ENCODE measurements around the gene KBTBD6. TPM values are rescaled to one million over a fixed set of nuclear protein-coding genes. Genes with fewer than 3 reads are reported as not detected.

The KBTBD6 gene
- total RNA-seq, 6 donors from 2014 or later, result 0.44 to 7.4 (median 4.8) TPM

- Histone ChIP-seq H3K9me3 (no peaks in the 10 kb centered on the region), H3K4me1 (no peaks in the 10 kb centered on the region), H3K27ac (no peak overlapping the region), H3K27me3 (no peaks in the 10 kb centered on the region), H3K36me3 (no peaks in the 10 kb centered on the region), H3K4me3 (no peak overlapping the region)
- 93 to 96% methylated on average over 4 of the region's 4 CpGs for WGBS, 2 donors
- DNase-seq, result no peak
- no peak for ATAC-seq (ENCODE audit: low FRiP score in 2 of 2)
- TF ChIP-seq POLR2AphosphoS5 (IDR thresholded peaks at IDR 0.05) (no peak), EP300 (IDR thresholded peaks at IDR 0.05) (no peak), CTCF (IDR thresholded peaks at IDR 0.05) (no peak), POLR2A (IDR thresholded peaks at IDR 0.05) (no peak)
These were observed 14.7 kb downstream of the KBTBD6 start for GRCh38 chr13:41117869-41118268.

- Histone ChIP-seq H3K9me3 (no peaks in the 10 kb centered on the region), H3K36me3 (no peaks in the 10 kb centered on the region), H3K4me3 (no peak overlapping the region), H3K27ac (no peak overlapping the region), H3K4me1 (no peaks in the 10 kb centered on the region), H3K27me3 (no peaks in the 10 kb centered on the region)
- TF ChIP-seq POLR2A (IDR thresholded peaks at IDR 0.05), result no peak
- no peak for TF ChIP-seq CTCF (IDR thresholded peaks at IDR 0.05)
- TF ChIP-seq POLR2AphosphoS5 (IDR thresholded peaks at IDR 0.05), result no peak
- TF ChIP-seq EP300 (IDR thresholded peaks at IDR 0.05), result no peak
- DNase-seq (no peak), ATAC-seq (ENCODE audit: low FRiP score in 2 of 2) (no peak)
- 94% methylated on average over 7 of the region's 7 CpGs for WGBS, 2 donors
These were observed 21.1 kb downstream of the KBTBD6 start for GRCh38 chr13:41111454-41111853.

DNA sequence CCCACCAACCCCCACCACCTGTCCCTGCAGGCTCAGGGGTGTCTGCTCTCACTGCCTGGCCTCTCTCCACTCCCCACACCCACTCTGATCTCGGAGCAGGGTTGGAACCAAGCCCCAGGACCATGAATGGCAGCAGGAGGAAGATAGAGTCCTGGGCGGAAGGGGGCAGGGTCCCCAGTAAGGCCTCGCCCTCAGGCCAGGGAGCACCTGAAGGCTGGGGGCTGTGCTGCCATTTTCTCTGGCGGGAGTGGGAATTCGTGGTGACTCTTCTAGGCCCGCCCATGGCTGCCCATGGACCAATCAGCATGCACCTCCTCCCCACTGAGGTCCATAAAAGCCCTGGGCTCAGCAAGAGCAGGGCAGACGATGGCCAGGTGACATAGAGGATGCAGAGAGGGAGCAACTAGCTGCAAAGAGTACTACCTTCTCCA is 25.0 kb downstream of the KBTBD6 start:
- no peaks in the 10 kb centered on the region for H3K27me3 ChIP-seq
- peak in 1 of 2 donors; percentile 26 for ATAC-seq (ENCODE audit: low FRiP score in 2 of 2)
- no peak overlapping the region for H3K27ac ChIP-seq
- no peaks in the 10 kb centered on the region for H3K9me3 ChIP-seq
- no peaks in the 10 kb centered on the region for H3K36me3 ChIP-seq
- no peak for TF ChIP-seq CTCF (IDR thresholded peaks at IDR 0.05)
- TF ChIP-seq POLR2AphosphoS5 (IDR thresholded peaks at IDR 0.05), result no peak
- TF ChIP-seq POLR2A (IDR thresholded peaks at IDR 0.05), result no peak
- no peak for TF ChIP-seq EP300 (IDR thresholded peaks at IDR 0.05)
- H3K4me3 ChIP-seq, result no peak overlapping the region
- H3K4me1 ChIP-seq, result no peaks in the 10 kb centered on the region
- DNase-seq, result no peak
- WGBS, 2 donors, result 90 to 100% methylated on average over 1 to 7 of the region's 7 CpGs

GRCh38 chr13:41107104-41107571 is 25.5 kb downstream of the KBTBD6 start:
- Histone ChIP-seq H3K27ac (no peak overlapping the region), H3K36me3 (no peaks in the 10 kb centered on the region), H3K9me3 (no peaks in the 10 kb centered on the region), H3K4me3 (no peak overlapping the region), H3K4me1 (no peaks in the 10 kb centered on the region), H3K27me3 (no peaks in the 10 kb centered on the region)
- DNase-seq, result peak in 1 of 2 donors; percentile 46
- TF ChIP-seq POLR2AphosphoS5 (IDR thresholded peaks at IDR 0.05) (no peak), EP300 (IDR thresholded peaks at IDR 0.05) (no peak), CTCF (IDR thresholded peaks at IDR 0.05) (no peak), POLR2A (IDR thresholded peaks at IDR 0.05) (no peak)
- WGBS, 2 donors, result 90 to 93% methylated on average over 8 to 14 of the region's 15 CpGs
- peak in 1 of 2 donors; percentile 51 for ATAC-seq (ENCODE audit: low FRiP score in 2 of 2)

DNA sequence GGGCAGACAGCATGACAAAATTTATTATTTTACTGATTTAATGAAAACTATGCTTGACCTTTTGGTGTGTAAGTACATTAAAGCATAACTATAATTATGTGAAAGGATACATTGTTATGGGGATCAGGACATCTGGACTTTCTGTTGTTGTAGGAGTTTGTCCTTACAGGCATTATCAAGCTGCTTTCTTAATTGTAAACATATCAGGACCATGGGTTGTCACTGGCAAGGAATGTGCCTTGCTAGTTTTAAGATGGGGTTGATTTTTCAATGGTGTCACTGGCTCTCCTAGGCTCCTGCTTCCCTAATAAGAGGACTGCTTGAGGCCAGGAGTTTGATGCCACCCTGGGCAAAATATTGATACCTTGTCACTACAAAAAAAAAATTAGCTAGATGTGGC is 32.6 kb downstream of the KBTBD6 start:
- no peaks in the 10 kb centered on the region for H3K36me3 ChIP-seq
- DNase-seq, result no peak
- no peak for TF ChIP-seq POLR2AphosphoS5 (IDR thresholded peaks at IDR 0.05)
- no peak for TF ChIP-seq CTCF (IDR thresholded peaks at IDR 0.05)
- no peak for TF ChIP-seq EP300 (IDR thresholded peaks at IDR 0.05)
- no peak for TF ChIP-seq POLR2A (IDR thresholded peaks at IDR 0.05)
- no peak for ATAC-seq (ENCODE audit: low FRiP score in 2 of 2)
- no peaks in the 10 kb centered on the region for H3K4me1 ChIP-seq
- H3K27ac ChIP-seq, result no peak overlapping the region
- no peaks in the 10 kb centered on the region for H3K9me3 ChIP-seq
- no peaks in the 10 kb centered on the region for H3K27me3 ChIP-seq
- no peak overlapping the region for H3K4me3 ChIP-seq

Data from upper lobe of left lung (tissue), 6 donors.